Endodermal cell (in vitro differentiated cells): ENCODE data around the gene SFT2D1. TPM values are rescaled to one million over a fixed set of nuclear protein-coding genes. Genes with fewer than 3 reads are reported as not detected.

Source experiments
- DNase-seq: peaks from one replicate; pipeline ENCODE4 v3.0.0-alpha.2; 2017
- H3K27ac ChIP-seq: 2 replicates; pipeline ENCODE4 v1.5.1; 2013; ENCODE audit warnings: mild to moderate bottlenecking, low read depth, low read length, moderate library complexity
- H3K27me3 ChIP-seq: 2 replicates; pipeline ENCODE4 v1.6.1; 2013; ENCODE audit warnings: mild to moderate bottlenecking, low read length, moderate library complexity; ENCODE audit not compliant: insufficient read depth, control insufficient read depth, poor library complexity, severe bottlenecking
- H3K36me3 ChIP-seq: 2 replicates; pipeline ENCODE4 v1.7.0; 2013; ENCODE audit warnings: mild to moderate bottlenecking, low read length, moderate library complexity; ENCODE audit not compliant: control insufficient read depth, insufficient read depth
- H3K4me1 ChIP-seq: one replicate; pipeline ENCODE4 v1.7.0; 2013; ENCODE audit warnings: low read length; ENCODE audit not compliant: control insufficient read depth, insufficient read depth
- H3K4me3 ChIP-seq: 2 replicates; pipeline ENCODE4 v1.5.1; 2013; ENCODE audit warnings: mild to moderate bottlenecking, low read length, moderate library complexity
- H3K9ac ChIP-seq: 2 replicates; pipeline ENCODE4 v1.6.1; 2013; ENCODE audit warnings: mild to moderate bottlenecking, low read length, moderate library complexity; ENCODE audit not compliant: poor library complexity, severe bottlenecking; ENCODE audit errors: extremely low read depth
- H3K9me3 ChIP-seq: 2 replicates; pipeline ENCODE4 v1.6.1; 2013; ENCODE audit warnings: mild to moderate bottlenecking, low read length, moderate library complexity; ENCODE audit not compliant: control insufficient read depth
- H3K27ac Mint-ChIP-seq: 2 replicates; pipeline ENCODE4 v1.8.0; 2020; ENCODE audit warnings: mixed read lengths
- H3K27me3 Mint-ChIP-seq: 2 replicates; pipeline ENCODE4 v1.8.0; 2021; ENCODE audit warnings: mild to moderate bottlenecking, mixed read lengths; ENCODE audit not compliant: insufficient read depth
- H3K36me3 Mint-ChIP-seq: 2 replicates; pipeline ENCODE4 v1.8.0; 2020; ENCODE audit warnings: low read depth, mixed read lengths
- H3K4me1 Mint-ChIP-seq: 2 replicates; pipeline ENCODE4 v1.8.0; 2020; ENCODE audit warnings: mixed read lengths
- H3K4me3 Mint-ChIP-seq: 2 replicates; pipeline ENCODE4 v1.8.0; 2020; ENCODE audit warnings: mild to moderate bottlenecking, moderate library complexity, mixed read lengths
- H3K9me3 Mint-ChIP-seq: 2 replicates; pipeline ENCODE4 v1.8.0; 2020; ENCODE audit warnings: mild to moderate bottlenecking, mixed read lengths
- WGBS, 2 experiments: methylation state at CpG; one replicate each; pipeline versions ENCODE4 v1.1.5 to v1.1.7; 2013; ENCODE audit warnings: missing lambda C conversion rate in 2 of 2, mixed read lengths in 1 of 2; ENCODE audit not compliant: insufficient coverage in 1 of 2, insufficient read length in 1 of 2; 5-methylcytosine and 5-hydroxymethylcytosine counted together
- total RNA-seq, 2 donors: library from RNA; stranded (reverse); fragmentation: NEBNext Ultra II Directional in 1 of 2; extraction: Animal tissue kit (Norgen Biotek cat#: 25700) in 1 of 2; gene quantifications; 2 replicates in 1 of 2; 3 replicates in 1 of 2; pipeline ENCODE4 v1.2.1, GENCODE V29; 2021
- TF ChIP-seq, protein P1 (sequence below): fragments of 200-600 bp; sonication (generic); conservative IDR thresholded peaks from 2 replicates; pipeline ENCODE4 v1.5.0; 2021; ENCODE audit warnings: antibody characterized with exemption, mild to moderate bottlenecking

Gene SFT2D1
- total RNA-seq, 2 donors from 2014 or later, result 42.4 to 53.9 TPM

- Mint-ChIP-seq H3K4me3 (no peak overlapping the region), H3K9me3 (no peaks in the 10 kb centered on the region), H3K36me3 (no peaks in the 10 kb centered on the region), H3K4me1 (no peaks in the 10 kb centered on the region), H3K27me3 (no peaks in the 10 kb centered on the region), H3K27ac (no peak overlapping the region)
- 78% methylated on average over 1 of the region's 1 CpG; no CpG with 5 or more reads in 1 of the 2 experiments for WGBS, 2 experiments
- no peak overlapping the region for H3K27ac ChIP-seq
- H3K9ac ChIP-seq, result no peak overlapping the region
- no peaks in the 10 kb centered on the region for H3K9me3 ChIP-seq
- no peaks in the 10 kb centered on the region for H3K36me3 ChIP-seq
- DNase-seq, result no peak
- TF ChIP-seq, protein P1, sequence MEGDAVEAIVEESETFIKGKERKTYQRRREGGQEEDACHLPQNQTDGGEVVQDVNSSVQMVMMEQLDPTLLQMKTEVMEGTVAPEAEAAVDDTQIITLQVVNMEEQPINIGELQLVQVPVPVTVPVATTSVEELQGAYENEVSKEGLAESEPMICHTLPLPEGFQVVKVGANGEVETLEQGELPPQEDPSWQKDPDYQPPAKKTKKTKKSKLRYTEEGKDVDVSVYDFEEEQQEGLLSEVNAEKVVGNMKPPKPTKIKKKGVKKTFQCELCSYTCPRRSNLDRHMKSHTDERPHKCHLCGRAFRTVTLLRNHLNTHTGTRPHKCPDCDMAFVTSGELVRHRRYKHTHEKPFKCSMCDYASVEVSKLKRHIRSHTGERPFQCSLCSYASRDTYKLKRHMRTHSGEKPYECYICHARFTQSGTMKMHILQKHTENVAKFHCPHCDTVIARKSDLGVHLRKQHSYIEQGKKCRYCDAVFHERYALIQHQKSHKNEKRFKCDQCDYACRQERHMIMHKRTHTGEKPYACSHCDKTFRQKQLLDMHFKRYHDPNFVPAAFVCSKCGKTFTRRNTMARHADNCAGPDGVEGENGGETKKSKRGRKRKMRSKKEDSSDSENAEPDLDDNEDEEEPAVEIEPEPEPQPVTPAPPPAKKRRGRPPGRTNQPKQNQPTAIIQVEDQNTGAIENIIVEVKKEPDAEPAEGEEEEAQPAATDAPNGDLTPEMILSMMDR, result no peak
- peaks cover 5% of the 10 kb centered on the region for H3K27me3 ChIP-seq
- H3K4me1 ChIP-seq, result no peaks in the 10 kb centered on the region
- no peak overlapping the region for H3K4me3 ChIP-seq
Measured at GRCh38 chr6:166379103-166379586, 36.8 kb upstream of the SFT2D1 start.

GRCh38 chr6:166377721-166378120, 35.4 kb upstream of the SFT2D1 start:
- Mint-ChIP-seq H3K27me3 (no peaks in the 10 kb centered on the region), H3K9me3 (no peaks in the 10 kb centered on the region), H3K4me1 (no peaks in the 10 kb centered on the region), H3K36me3 (no peaks in the 10 kb centered on the region), H3K27ac (no peak overlapping the region), H3K4me3 (no peak overlapping the region)
- DNase-seq, result no peak
- no peaks in the 10 kb centered on the region for H3K36me3 ChIP-seq
- WGBS, 2 experiments, result 70 to 86% methylated on average over 1 to 2 of the region's 2 CpGs
- no peak overlapping the region for H3K27ac ChIP-seq
- TF ChIP-seq, protein P1, result no peak
- H3K4me1 ChIP-seq, result no peaks in the 10 kb centered on the region
- peaks cover 5% of the 10 kb centered on the region for H3K27me3 ChIP-seq
- no peak overlapping the region for H3K9ac ChIP-seq
- H3K9me3 ChIP-seq, result no peaks in the 10 kb centered on the region
- H3K4me3 ChIP-seq, result no peak overlapping the region

GRCh38 chr6:166375013-166375412, 32.7 kb upstream of the SFT2D1 start:
- no CpG with 5 or more reads among the region's 1 CpG for WGBS, 2 experiments
- H3K27ac ChIP-seq, result no peak overlapping the region
- H3K27me3 ChIP-seq, result no peaks in the 10 kb centered on the region
- Mint-ChIP-seq H3K27me3 (no peaks in the 10 kb centered on the region), H3K9me3 (no peaks in the 10 kb centered on the region), H3K4me1 (no peaks in the 10 kb centered on the region), H3K4me3 (no peak overlapping the region), H3K27ac (no peak overlapping the region), H3K36me3 (no peaks in the 10 kb centered on the region)
- no peak for DNase-seq
- H3K9me3 ChIP-seq, result no peaks in the 10 kb centered on the region
- H3K36me3 ChIP-seq, result no peaks in the 10 kb centered on the region
- no peak overlapping the region for H3K9ac ChIP-seq
- TF ChIP-seq, protein P1, result no peak
- no peak overlapping the region for H3K4me3 ChIP-seq
- H3K4me1 ChIP-seq, result no peaks in the 10 kb centered on the region
